HG03442 (cell line): Measurements from ENCODE around the gene ASTL.
A peak's percentile ranks its signal among the peaks of the same experiment; 100 is the strongest.

ENCODE experiments used
- ATAC-seq: cut with Tn5 transposase; IDR thresholded peaks from one replicate; pipeline ENCODE4 v1.9.1; 2021; ENCODE audit warnings: mild to moderate bottlenecking, moderate library complexity; ENCODE audit not compliant: unreplicated experiment

The ASTL gene

DNA sequence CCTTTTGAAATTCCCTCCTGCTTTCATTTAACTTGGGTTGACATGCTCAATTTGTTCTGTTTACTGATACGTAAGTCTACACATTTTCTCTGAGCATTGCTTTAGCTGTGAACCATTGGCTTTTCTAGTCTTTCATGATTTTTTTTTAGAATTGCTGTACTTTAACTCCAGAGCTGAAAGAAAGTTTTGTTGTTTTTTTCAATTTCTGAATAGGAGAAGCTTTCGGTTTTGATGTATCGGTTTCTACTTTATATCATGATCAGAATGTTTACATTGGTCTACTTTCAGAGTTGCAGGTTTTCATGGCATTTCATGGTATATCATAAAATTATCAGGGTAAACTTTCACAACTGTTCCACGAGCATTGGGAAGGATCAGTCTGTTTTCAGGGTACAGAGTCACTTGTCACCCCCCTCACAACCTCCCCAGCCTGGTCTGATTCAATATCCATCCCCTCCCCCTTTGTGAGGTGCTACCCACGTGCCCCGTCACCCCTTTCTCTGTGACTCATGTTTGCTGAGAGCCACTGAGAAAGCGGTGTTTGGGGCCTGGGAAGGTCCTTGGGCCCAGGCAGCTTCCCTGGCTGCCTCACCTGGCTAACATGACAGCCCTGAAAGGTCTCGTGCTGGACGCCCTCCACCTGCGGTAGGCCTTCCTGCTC is 7.0 kb downstream of the ASTL start:
- ATAC-seq: no peak

- no peak for ATAC-seq
These were observed 7.8 kb downstream of the ASTL start for GRCh38 chr2:96130483-96130882.

DNA sequence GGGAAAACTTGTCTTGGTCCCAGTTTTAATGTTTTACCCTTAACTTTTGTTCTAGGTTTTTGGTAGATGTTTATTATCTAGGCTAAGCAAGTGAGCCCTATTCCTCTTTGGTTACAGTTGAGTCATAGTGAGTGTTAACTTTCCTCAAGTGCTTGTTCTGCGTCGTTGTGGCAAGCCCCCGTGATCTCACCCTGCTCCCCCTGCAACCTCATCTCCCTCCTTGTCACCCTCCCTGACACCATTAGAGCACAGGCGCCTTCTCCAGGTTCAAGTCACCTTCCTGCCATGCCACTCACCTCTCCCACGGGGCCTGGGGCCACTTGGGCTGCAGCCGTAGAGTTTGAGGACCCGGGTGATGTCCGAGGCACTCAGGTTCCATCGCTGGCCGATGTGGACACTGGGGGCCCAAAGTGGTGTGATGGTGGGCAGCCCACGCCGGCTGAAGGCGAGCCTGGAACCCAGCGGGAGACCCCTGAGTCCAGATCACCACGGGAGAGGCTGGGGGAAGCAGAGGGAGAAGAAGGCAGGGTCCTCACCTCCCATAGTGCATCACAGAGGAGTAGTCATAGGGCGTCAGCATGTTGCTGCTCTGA is 8.7 kb downstream of the ASTL start:
- no peak for ATAC-seq

- no peak for ATAC-seq
These were observed 9.8 kb downstream of the ASTL start for GRCh38 chr2:96128456-96128855.

- no peak for ATAC-seq
These were observed 13.7 kb downstream of the ASTL start for GRCh38 chr2:96124406-96125265.

DNA sequence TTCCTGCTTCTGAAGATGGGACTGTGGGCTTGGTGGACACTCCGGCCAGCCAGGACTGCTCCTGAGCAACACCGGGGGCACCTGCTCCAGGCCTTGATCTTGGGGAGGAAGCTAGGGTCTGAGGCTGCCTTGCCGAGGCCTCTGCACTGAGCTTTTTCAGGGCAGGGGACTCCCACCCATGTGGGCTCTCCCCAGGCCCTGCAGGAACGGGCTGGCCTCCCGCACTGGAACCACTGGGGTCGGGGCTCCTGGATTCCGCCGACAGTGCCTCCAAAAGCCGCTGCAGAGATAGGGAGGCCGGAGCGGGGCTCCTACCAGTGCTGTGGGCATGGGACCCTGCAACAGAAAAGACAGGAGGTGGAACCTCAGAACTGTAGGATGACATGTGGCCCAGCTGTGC is 14.4 kb downstream of the ASTL start:
- ATAC-seq: no peak

DNA sequence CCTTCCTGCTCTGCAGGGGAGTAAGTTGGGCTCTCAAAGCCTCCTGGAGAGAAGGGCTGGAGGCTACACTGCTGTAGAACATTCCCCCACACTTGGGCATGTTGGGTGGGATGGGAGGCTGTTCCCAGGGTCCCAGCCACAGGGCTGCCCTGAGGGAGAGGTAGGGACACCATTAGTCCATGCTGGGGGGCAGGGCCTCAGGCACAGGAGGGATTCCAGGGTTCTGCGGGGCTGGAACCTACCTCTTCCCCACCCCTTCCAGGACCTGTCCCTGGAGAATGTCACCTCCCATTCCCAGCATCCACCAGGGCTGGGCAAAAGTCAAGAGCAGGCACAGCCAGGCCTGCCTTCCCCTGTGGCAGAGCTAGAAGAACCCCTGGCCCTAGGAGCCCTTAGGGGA is 15.0 kb downstream of the ASTL start:
- no peak for ATAC-seq

- no peak for ATAC-seq
These were observed 15.9 kb downstream of the ASTL start for GRCh38 chr2:96122391-96122790.

- ATAC-seq: no peak
These were observed 16.9 kb downstream of the ASTL start for GRCh38 chr2:96121414-96121813.

DNA sequence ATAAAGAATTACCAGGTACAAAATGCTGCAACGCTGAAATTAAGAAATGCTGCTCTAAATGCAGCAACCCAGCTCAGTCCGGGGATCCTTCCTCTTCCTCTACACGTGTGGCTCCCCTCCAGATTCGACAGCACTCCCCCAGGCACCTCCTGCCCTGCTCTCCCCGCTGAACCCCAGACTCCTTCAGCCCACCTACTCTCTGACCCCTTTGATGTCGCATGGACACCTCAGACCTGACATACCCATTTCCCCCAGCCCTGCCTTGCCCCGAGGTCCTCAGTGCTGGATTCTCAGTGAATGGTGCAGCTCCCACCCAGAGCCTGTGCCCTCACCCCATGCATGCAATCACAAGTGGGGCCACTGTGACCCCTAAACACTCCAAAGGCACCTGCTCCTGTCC is 17.3 kb downstream of the ASTL start:
- no peak for ATAC-seq

- ATAC-seq: no peak
These were observed 18.1 kb downstream of the ASTL start for GRCh38 chr2:96120091-96120720.

DNA sequence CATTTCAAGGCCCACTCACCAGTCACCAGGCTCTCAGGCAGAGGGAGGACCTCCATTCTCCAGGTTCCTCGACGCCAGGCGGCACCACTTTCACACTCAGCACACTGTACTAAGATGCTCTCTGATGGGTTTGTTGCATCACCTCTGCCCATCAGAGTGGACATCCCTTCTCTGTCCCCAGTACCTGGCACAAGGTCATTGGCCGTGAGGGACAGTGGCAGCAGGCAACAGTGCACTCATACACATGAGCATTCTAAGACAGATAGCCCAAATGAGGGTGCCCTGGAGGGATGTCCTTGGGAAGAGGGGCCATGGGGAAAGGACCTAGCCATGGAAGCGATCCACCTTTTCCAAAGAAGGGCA is 18.9 kb downstream of the ASTL start:
- no peak for ATAC-seq

DNA sequence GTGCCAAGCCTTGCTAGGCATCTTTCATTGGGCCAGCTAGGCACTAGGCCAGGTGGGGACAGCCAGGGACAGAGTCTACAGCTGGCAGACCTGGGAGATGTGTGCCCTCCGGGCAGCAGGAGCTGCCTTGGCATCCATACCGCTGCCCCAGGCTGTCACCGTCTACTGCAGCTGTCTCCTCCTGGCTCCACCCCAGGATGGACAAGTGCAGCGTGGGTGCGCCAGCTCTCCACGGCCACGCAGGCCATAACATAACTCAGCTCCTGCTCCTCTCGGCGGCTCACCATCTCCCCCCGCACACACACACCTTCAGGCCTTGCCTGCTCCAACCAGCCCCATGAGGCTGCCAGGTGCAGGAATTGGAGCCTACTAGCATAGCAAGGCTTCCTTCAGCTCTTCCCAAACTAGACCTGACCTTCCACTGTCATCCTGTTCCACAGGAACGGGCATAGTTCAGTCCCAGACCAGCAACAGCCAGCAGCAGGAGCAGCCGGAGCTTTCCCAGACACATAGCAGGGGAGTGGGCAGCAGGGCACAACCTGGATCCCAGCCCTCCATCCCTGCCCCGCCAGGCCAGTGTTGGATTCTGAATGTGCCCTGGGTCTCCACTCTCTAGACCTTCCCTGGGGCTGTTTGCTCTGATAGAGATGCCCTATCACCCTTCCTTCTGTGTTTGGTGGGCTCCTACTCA is 19.5 kb downstream of the ASTL start:
- no peak for ATAC-seq

GRCh38 chr2:96117701-96118588 is 20.4 kb downstream of the ASTL start:
- no peak for ATAC-seq

- ATAC-seq: peak; percentile 62
These were observed 21.3 kb downstream of the ASTL start for GRCh38 chr2:96116879-96117533.

DNA sequence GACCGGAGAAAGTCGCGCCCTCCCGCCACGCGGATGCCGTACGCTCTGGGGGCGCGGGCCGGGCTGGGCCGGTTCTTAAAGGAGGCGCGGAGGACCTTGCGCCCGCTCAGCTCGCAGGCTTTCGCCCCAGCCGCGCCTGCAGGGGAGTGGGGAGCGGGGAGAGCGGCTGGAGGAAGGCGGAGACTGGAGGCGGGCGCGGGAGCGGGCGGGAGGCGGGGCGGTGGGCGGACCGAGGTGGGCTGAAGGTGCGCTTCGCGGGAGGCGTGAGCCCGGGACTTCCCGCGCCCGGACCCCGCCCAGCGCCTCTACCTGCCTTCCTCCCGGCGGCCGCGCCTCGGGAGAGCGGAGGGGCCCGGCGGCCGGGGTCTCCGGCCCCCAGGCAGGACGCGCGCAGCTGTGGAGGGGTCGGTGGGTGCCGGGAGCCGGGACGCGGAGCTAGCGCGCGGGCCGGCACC is 21.9 kb downstream of the ASTL start, which contains the start of gene ADRA2B:
TSS of gene ADRA2B (minus strand) at position 148 of the 455 bp plus-strand sequence. CDS start 422 bp downstream, outside the sequence.
- ATAC-seq: peak; percentile 43

DNA sequence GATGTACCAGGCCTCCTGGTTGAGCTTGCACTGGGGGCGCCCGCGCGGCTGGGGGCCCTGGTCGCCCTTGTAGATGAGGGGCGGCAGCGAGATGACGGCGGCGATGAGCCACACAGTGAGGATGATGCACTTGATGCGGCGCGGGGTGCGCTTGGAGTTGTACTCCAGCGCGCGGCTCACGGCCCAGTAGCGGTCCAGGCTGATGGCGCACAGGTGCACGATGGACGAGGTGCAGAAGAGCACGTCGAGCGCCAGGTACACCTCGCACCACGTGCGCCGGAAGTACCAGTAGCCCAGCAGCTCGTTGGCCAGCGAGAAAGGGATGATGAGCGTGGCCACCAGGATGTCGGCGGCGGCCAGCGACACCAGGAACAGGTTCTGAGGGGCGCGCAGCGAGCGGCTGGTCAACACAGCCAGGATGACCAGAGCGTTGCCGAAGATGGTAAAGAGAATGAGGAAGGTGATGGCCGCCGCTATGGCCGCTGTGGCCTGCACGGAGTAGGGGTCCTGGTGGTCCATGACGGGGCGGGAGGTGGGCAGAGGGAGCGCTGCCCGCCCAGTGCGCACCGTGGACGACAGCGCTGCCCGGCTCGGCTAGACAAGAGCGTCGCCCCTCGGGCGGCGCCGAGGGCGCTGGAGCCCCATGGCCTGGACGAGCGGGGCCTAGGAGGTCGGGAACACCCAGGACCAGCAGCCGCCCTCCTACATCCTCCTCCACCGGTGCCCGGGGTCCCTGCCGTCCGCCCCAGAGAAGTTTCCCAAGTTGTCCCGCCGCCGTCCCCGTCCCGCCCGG is 22.5 kb downstream of the ASTL start:
- ATAC-seq: no peak

GRCh38 chr2:96114903-96115581 is 23.3 kb downstream of the ASTL start:
- no peak for ATAC-seq
